Suprapubic skin (tissue), 4 donors: ENCODE results near the gene CDH13.

Experiments
- EP300 ChIP-seq: sonication (generic); formaldehyde crosslinking; IDR thresholded peaks from one replicate; pipeline ENCODE4 v1.6.1; 2017; ENCODE audit warnings: antibody characterized with exemption
- POLR2A ChIP-seq, 2 donors: fragments of 450-650 bp; IDR thresholded peaks; one replicate each; pipeline ENCODE4 v1.6.1; 2017; ENCODE audit warnings: antibody characterized with exemption in 2 of 2, mild to moderate bottlenecking in 2 of 2, moderate library complexity in 2 of 2
- POLR2AphosphoS5 ChIP-seq, 3 donors: sonication (generic); formaldehyde crosslinking; IDR thresholded peaks; one replicate each; pipeline ENCODE4 v1.6.1; 2017; ENCODE audit warnings: antibody characterized with exemption in 3 of 3
- TF ChIP-seq, protein P1 (sequence below), 2 donors: fragments of 200-600 bp in 1 of 2; fragments of 450-650 bp in 1 of 2; sonication (generic) in 1 of 2; IDR thresholded peaks; one replicate each; pipeline ENCODE4 v1.5.1; 2016 to 2019; ENCODE audit warnings: antibody characterized with exemption in 2 of 2, mild to moderate bottlenecking in 1 of 2, moderate library complexity in 1 of 2

- no peak for TF ChIP-seq POLR2A (IDR thresholded peaks at IDR 0.05)
- TF ChIP-seq, protein P1, sequence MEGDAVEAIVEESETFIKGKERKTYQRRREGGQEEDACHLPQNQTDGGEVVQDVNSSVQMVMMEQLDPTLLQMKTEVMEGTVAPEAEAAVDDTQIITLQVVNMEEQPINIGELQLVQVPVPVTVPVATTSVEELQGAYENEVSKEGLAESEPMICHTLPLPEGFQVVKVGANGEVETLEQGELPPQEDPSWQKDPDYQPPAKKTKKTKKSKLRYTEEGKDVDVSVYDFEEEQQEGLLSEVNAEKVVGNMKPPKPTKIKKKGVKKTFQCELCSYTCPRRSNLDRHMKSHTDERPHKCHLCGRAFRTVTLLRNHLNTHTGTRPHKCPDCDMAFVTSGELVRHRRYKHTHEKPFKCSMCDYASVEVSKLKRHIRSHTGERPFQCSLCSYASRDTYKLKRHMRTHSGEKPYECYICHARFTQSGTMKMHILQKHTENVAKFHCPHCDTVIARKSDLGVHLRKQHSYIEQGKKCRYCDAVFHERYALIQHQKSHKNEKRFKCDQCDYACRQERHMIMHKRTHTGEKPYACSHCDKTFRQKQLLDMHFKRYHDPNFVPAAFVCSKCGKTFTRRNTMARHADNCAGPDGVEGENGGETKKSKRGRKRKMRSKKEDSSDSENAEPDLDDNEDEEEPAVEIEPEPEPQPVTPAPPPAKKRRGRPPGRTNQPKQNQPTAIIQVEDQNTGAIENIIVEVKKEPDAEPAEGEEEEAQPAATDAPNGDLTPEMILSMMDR (IDR thresholded peaks at IDR 0.05) = no peak
- TF ChIP-seq POLR2AphosphoS5 (IDR thresholded peaks at IDR 0.05) = no peak
- no peak for TF ChIP-seq EP300
Observed at GRCh38 chr16:82810077-82810476, 183.3 kb downstream of the CDH13 start.
